GM21619 (cell line): ENCODE data around the gene POLR2C.
A peak's percentile ranks its signal among the peaks of the same experiment; 100 is the strongest.

Experiments
- ATAC-seq: cut with Tn5 transposase; IDR thresholded peaks from one replicate; pipeline ENCODE4 v1.9.1; 2021; ENCODE audit not compliant: unreplicated experiment

POLR2C gene

GRCh38 chr16:57517397-57518367 lies 55.2 kb downstream of the POLR2C start:
- ATAC-seq = no peak

GRCh38 chr16:57518520-57518919 lies 56.0 kb downstream of the POLR2C start:
- ATAC-seq = no peak

GRCh38 chr16:57518922-57519321 lies 56.4 kb downstream of the POLR2C start:
- ATAC-seq = no peak

GRCh38 chr16:57519796-57520360 lies 57.4 kb downstream of the POLR2C start:
- peak; percentile 75 for ATAC-seq
